HG02642 (cell line): ENCODE results near the gene DDX54.

Source experiments
- ATAC-seq: cut with Tn5 transposase; IDR thresholded peaks from one replicate; pipeline ENCODE4 v1.9.1; 2021; ENCODE audit warnings: mild to moderate bottlenecking; ENCODE audit not compliant: unreplicated experiment, poor library complexity

The DDX54 gene

GRCh38 chr12:113165521-113166450 is 19.5 kb downstream of the DDX54 start:
- ATAC-seq: no peak

- no peak for ATAC-seq
These were observed 21.3 kb downstream of the DDX54 start for GRCh38 chr12:113164014-113164413.

GRCh38 chr12:113163030-113163360 is 22.3 kb downstream of the DDX54 start:
- no peak for ATAC-seq

- ATAC-seq: no peak
These were observed 22.9 kb downstream of the DDX54 start for GRCh38 chr12:113162102-113163029.

- ATAC-seq: no peak
These were observed 23.8 kb downstream of the DDX54 start for GRCh38 chr12:113161415-113162016.

- no peak for ATAC-seq
These were observed 25.3 kb downstream of the DDX54 start for GRCh38 chr12:113159937-113160336.

GRCh38 chr12:113158439-113159203 is 26.7 kb downstream of the DDX54 start:
- no peak for ATAC-seq

GRCh38 chr12:113157218-113157859 is 27.9 kb downstream of the DDX54 start:
- ATAC-seq: no peak

GRCh38 chr12:113155646-113156045 is 29.6 kb downstream of the DDX54 start:
- ATAC-seq: no peak

GRCh38 chr12:113155060-113155459 is 30.2 kb downstream of the DDX54 start:
- no peak for ATAC-seq

GRCh38 chr12:113154351-113154973 is 30.8 kb downstream of the DDX54 start:
- no peak for ATAC-seq

GRCh38 chr12:113152835-113153814 is 32.2 kb downstream of the DDX54 start:
- peak; percentile 51 for ATAC-seq

GRCh38 chr12:113152196-113152834 is 33.0 kb downstream of the DDX54 start:
- ATAC-seq: no peak

- no peak for ATAC-seq
These were observed 33.6 kb downstream of the DDX54 start for GRCh38 chr12:113151655-113152054.

GRCh38 chr12:113149361-113150150 is 35.7 kb downstream of the DDX54 start, which contains the start of gene CFAP73:
Gene CFAP73 (plus strand): TSS chr12:113149724. CDS start chr12:113149858, 134 bp downstream.
- no peak for ATAC-seq

GRCh38 chr12:113146999-113147398 is 38.3 kb downstream of the DDX54 start:
- ATAC-seq: no peak
